Measurements from ENCODE around the gene NCK2.

- TF ChIP-seq TAF1 (IDR thresholded peaks at IDR 0.05; ENCODE audit: borderline replicate concordance, low read depth, low read length), result no peak
- TF ChIP-seq NR2C2 (IDR thresholded peaks at IDR 0.05; ENCODE audit: borderline replicate concordance, control insufficient read depth, insufficient read length, low read depth), result no peak
- no peak for TF ChIP-seq CTCF (IDR thresholded peaks at IDR 0.05 in 2 of 3, conservative IDR thresholded peaks at IDR 0.05 in 1 of 3; ENCODE audit: control insufficient read depth in 2 of 3, extremely low read depth in 1 of 3, insufficient read depth in 1 of 3, low read depth in 3 of 3, low read length in 3 of 3)
- TF ChIP-seq CBX5 (IDR thresholded peaks at IDR 0.05; ENCODE audit: low read depth), result no peak
- TF ChIP-seq WRNIP1 (IDR thresholded peaks at IDR 0.05; ENCODE audit: borderline replicate concordance, low read depth, low read length), result no peak
- TF ChIP-seq POLR2A (IDR thresholded peaks at IDR 0.05; ENCODE audit: low read depth, low read length), result no peak
- TF ChIP-seq ATF7 (IDR thresholded peaks at IDR 0.05; ENCODE audit: low read depth), result no peak
- TF ChIP-seq JUNB (IDR thresholded peaks at IDR 0.05), result no peak
Measured at GRCh38 chr2:105822186-105822585, 77.5 kb downstream of the NCK2 start.

Data from GM12878 (cell line).